ENCODE data around the gene COQ8B. TPM values are rescaled to one million over a fixed set of nuclear protein-coding genes. Genes with fewer than 3 reads are reported as not detected.
A peak's percentile ranks its signal among the peaks of the same experiment; 100 is the strongest.

The COQ8B gene
- total and polyA plus RNA-seq, 2 of the 4 experiments (the other 2 are of a cell fraction), result 14.9 to 23.2 TPM

- H2BK15ac ChIP-seq (ENCODE audit: low read depth, low read length), result no peak overlapping the region
- no peak overlapping the region for H2BK20ac ChIP-seq (ENCODE audit: low read depth, low read length)
- peak overlapping the region; percentile 89; the same call in 1 of the 2 replicates for H3K27ac ChIP-seq (ENCODE audit: insufficient read depth, low read length)
- ChIA-PET POLR2A (ENCODE audit: unreplicated experiment) (no interaction called here), CTCF (no interaction called here)
- H3K79me1 ChIP-seq (ENCODE audit: low read depth in 1 of 2, low read length in 2 of 2), result peaks cover 26 to 59% of the 10 kb centered on the region in 2 experiments
- H3K56ac ChIP-seq (ENCODE audit: extremely low read depth, insufficient read depth, low read length), result 0 out of 2 replicates have a peak overlapping the region, but pooled peaks have one; percentile 24
- H3K4me1 ChIP-seq (ENCODE audit: control insufficient read depth, insufficient read depth, low read length), result peaks cover 17% of the 10 kb centered on the region
- dilution Hi-C loops (cut with HindIII; ENCODE audit: low sequenced_read_pairs, unreplicated experiment), result no loop called here
- peaks cover 33% of the 10 kb centered on the region for H3K9me1 ChIP-seq (ENCODE audit: insufficient read depth, low read length)
- H3K14ac ChIP-seq (replicated peaks; ENCODE audit: low read depth, low read length), result peak overlapping the region; percentile 99
- H3K23ac ChIP-seq (ENCODE audit: low read depth, low read length), result peak overlapping the region; percentile 100
- H4K5ac ChIP-seq (ENCODE audit: low read depth, low read length), result 0 out of 2 replicates have a peak overlapping the region, but pooled peaks have one; percentile 8
- intact Hi-C loops (cut with micrococcal nuclease), result no loop called here
- H3K4ac ChIP-seq (ENCODE audit: low read depth, low read length), result peak overlapping the region; percentile 99
- ATAC-seq (ENCODE audit: low read depth) (no peak), DNase-seq (no peak)
- no TSS peak for BruUV-seq (replicated peaks)
- 39% methylated on average over 3 of the region's 4 CpGs; no CpG with 5 or more reads in 1 of the 2 experiments for WGBS, 2 experiments (ENCODE audit: extremely low coverage in 2 of 2, insufficient read length in 1 of 2)
- H2BK5ac ChIP-seq (ENCODE audit: low read depth, low read length, poor library complexity, severe bottlenecking), result peak overlapping the region; percentile 68
- in situ Hi-C loops (cut with MboI; ENCODE audit: low sequenced_read_pairs), result no loop called here
- H3K27me3 ChIP-seq (ENCODE audit: control insufficient read depth, insufficient read depth, low read length), result no peaks in the 10 kb centered on the region
- no peak overlapping the region; the same call in 1 of the 2 replicates for H3K18ac ChIP-seq (ENCODE audit: low read depth, low read length)
- peak overlapping the region; percentile 99; the same call in 1 of the 2 replicates for H4K91ac ChIP-seq (ENCODE audit: insufficient read depth, low read depth, low read length)
- H3K36me3 ChIP-seq (ENCODE audit: control insufficient read depth, insufficient read depth, low read length), result peaks cover 37% of the 10 kb centered on the region
- peak overlapping the region in 1 of 2 experiments; percentile 60; a peak in 1 of 4 replicates for H4K8ac ChIP-seq (ENCODE audit: low read depth in 2 of 2, low read length in 2 of 2)
- H3K9ac ChIP-seq (ENCODE audit: low read depth, low read length), result peak overlapping the region; percentile 99
- peak overlapping the region; percentile 100 for H2AK5ac ChIP-seq (ENCODE audit: low read depth, low read length)
- H4K20me1 ChIP-seq (ENCODE audit: insufficient read depth, low read length), result peaks cover 38% of the 10 kb centered on the region
- peak overlapping the region; percentile 98 for H3K4me2 ChIP-seq (ENCODE audit: low read depth, low read length)
- H3K9me3 ChIP-seq (ENCODE audit: control insufficient read depth, insufficient read depth, low read length), result no peaks in the 10 kb centered on the region
- peak overlapping the region; percentile 100 for H2AK9ac ChIP-seq (replicated peaks; ENCODE audit: low read depth, low read length, poor library complexity)
- H2BK120ac ChIP-seq (ENCODE audit: low read depth, low read length), result peak overlapping the region; percentile 84
- peak overlapping the region; percentile 95 for H3K4me3 ChIP-seq (ENCODE audit: insufficient read depth, low read depth, low read length)
- TF ChIP-seq USF2 (IDR thresholded peaks at IDR 0.05; ENCODE audit: low read depth, low read length) (no peak), CTCF (conservative IDR thresholded peaks at IDR 0.05; ENCODE audit: low read depth, low read length) (no peak), MAZ (IDR thresholded peaks at IDR 0.05; ENCODE audit: borderline replicate concordance, low read depth, low read length) (no peak), FOS (IDR thresholded peaks at IDR 0.05; ENCODE audit: low read depth, low read length) (no peak), BHLHE40 (IDR thresholded peaks at IDR 0.05; ENCODE audit: low read depth, low read length) (no peak), MAFK (IDR thresholded peaks at IDR 0.05; ENCODE audit: low read depth, low read length) (no peak), CHD1 (IDR thresholded peaks at IDR 0.05; ENCODE audit: low read depth, low read length) (no peak), ELK1 (IDR thresholded peaks at IDR 0.05; ENCODE audit: borderline replicate concordance, low read depth, low read length) (no peak), MXI1 (IDR thresholded peaks at IDR 0.05; ENCODE audit: borderline replicate concordance, low read depth, low read length) (no peak), POLR2A (IDR thresholded peaks at IDR 0.05; ENCODE audit: low read depth, low read length) (no peak), SMC3 (IDR thresholded peaks at IDR 0.05; ENCODE audit: low read depth, low read length) (no peak), RAD21 (IDR thresholded peaks at IDR 0.05; ENCODE audit: low read length) (no peak), CEBPB (IDR thresholded peaks at IDR 0.05; ENCODE audit: low read depth, low read length) (no peak), NFE2L2 (IDR thresholded peaks at IDR 0.05; ENCODE audit: low read depth, low read length) (no peak), RFX5 (IDR thresholded peaks at IDR 0.05; ENCODE audit: low read depth, low read length) (no peak), RCOR1 (IDR thresholded peaks at IDR 0.05; ENCODE audit: insufficient replicate concordance, low read length) (no peak)
- no peak overlapping the region for H2AFZ ChIP-seq (replicated peaks; ENCODE audit: low read length, poor library complexity)
Observed at GRCh38 chr19:40688987-40689338, 27.7 kb downstream of the COQ8B start.

All from IMR-90 (cell line).